Dermis microvascular lymphatic vessel endothelial cell (primary cell): Measurements from ENCODE around the gene AFG3L2. TPM values are rescaled to one million over a fixed set of nuclear protein-coding genes. Genes with fewer than 3 reads are reported as not detected.
"Not testable (repeated sequence)": the region's sequence is repeated elsewhere in the genome, so short reads cannot be mapped to it uniquely, and the experiment has no call there.

ENCODE experiments used
- DNase-seq, 2 donors: peaks; one replicate each; pipeline versions ENCODE4 v3.0.0 to v3.0.0-alpha.2; 2010; ENCODE audit warnings: low read depth in 2 of 2
- total RNA-seq: library from RNA; depleted of rRNA; stranded (reverse); fragments of >200 nt; gene quantifications from 2 replicates; pipeline ENCODE4 v1.2.1, GENCODE V29; 2014

Gene AFG3L2
- total RNA-seq, 1 donor from 2014 or later: 33.4 TPM

DNA sequence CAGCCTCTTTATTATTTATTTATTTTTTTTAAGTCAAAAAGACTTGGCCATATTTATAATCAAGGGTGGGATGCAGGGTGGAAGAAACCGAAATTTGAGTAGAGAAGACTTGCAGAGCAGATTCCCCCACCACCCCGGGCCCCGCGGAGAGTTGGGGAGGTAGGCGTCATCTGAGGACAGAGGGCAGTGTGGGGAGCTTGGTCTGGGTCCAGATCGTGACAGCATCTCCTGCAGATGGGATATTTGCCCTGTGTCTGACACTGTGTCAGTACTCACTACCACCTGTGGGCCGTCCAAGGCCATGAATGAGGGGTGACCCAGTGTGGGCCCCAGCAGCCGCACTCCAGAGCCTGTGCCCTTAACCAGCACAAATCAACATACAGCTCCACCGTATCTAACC lies 20.2 kb upstream of the AFG3L2 start:
- DNase-seq: no peak

GRCh38 chr18:12394428-12394827 lies 17.4 kb upstream of the AFG3L2 start:
- peak in 1 of 2 donors; percentile 41 for DNase-seq

GRCh38 chr18:12393998-12394397 lies 17.0 kb upstream of the AFG3L2 start:
- DNase-seq: no peak

GRCh38 chr18:12393510-12393909 lies 16.5 kb upstream of the AFG3L2 start:
- no peak for DNase-seq

DNA sequence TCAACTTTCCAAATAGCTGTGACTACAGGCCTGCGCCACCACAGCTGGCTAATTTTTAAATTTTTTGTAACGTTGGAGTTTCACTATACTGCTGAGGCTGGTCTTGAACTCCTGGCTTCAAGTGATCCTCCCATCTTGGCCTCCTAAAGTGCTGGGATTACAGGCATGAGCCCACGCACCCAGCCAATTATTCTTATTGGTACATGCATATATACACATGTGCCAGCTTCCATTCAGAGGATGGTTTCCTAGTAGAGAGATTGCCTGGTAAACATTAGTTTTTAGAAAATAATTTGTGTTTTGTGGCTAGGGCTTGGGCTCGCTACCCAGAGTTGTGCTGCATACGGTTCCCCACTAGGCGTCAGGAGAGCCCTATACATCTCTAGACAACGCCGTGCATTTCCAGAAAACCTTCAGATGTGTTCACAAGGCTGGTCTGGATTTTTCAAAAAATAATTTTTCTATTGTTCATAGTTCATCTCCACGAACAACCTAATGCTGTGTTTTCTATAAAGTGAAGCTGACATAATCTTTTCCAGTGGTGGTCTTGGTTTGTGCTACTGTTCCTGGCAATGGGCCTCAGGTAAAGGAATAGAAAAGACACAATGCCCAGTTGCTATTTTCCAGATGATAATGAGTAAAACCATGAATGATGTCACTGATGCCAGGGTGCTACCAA lies 14.6 kb upstream of the AFG3L2 start:
- peak; percentile 43 to 74 for DNase-seq

DNA sequence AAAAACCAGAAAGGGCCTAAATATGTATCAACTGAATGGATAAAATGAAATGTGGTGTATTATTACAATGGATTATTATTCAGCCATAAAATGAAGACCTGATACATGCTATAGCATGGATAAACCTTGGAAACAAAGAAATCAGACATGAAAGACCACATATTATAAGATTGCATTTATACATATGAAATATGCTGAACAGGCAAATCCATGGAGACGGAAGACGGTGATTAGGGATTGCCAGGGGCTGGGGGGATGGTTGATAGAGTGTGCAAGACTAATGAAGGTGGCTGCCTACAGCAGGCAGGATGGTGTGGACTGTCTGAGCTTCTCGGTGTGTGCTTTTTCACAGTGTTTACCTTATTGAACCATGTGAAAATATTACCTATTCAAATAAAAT lies 11.4 kb upstream of the AFG3L2 start:
- no peak for DNase-seq

- DNase-seq: no peak
Observed at GRCh38 chr18:12384261-12384660, 7.2 kb upstream of the AFG3L2 start.

GRCh38 chr18:12383759-12384158 lies 6.7 kb upstream of the AFG3L2 start:
- DNase-seq: not testable (repeated sequence)

GRCh38 chr18:12382221-12382814 lies 5.3 kb upstream of the AFG3L2 start:
- DNase-seq: not testable (repeated sequence)

DNA sequence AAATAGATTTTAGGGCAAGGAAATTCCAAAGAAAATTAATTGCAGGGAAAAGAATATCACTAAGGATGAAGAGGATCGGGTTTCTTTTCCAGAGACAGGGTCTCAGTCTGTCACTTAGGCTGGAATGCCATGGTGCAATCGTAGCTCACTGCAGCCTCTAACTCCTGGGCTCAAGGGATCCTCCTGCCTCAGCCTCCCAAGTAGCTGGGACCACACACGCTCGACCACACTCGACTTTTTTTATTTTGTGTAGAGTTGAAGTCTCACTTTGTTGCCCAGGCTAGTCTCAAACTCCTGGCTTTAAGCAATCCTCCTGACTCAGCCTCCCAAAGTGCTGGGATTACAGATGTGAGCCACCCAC lies 1.2 kb upstream of the AFG3L2 start:
- DNase-seq: not testable (repeated sequence)

GRCh38 chr18:12377556-12378197 lies 650 bp upstream of the AFG3L2 start:
- DNase-seq: no peak

DNA sequence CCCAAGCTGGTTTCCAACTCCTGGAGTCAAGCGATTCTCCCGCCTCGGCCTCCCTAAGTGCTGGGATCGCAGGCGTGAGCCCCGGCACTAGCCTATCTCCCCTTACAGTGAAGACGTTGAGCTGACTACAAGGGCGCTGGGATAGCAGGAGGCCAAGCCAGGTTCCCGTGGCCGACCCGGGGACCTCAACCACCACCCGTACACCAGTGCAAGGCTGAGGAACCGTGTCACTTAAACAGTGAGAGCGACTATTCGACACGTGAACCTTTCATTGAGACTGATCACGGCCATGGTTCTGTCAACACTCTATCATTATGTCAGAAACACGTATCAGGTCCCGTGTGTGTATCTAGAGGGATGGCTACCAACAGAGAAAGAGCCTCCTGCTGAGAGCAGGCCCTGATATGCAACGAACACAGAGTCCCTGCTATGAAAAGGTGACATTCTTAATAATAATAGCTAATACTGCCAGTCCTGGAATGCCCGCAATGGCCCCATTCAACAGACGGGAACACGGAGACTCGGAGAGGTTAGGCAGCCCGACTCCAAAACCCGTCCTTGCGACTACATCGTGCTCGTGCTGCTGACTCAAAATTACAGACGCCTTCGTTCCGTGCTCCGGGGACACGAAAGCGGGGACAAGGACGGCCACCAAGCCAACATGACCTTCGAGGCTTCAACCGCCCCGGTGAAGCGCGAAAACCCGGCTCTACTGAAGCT lies 833 bp downstream of the AFG3L2 start:
- peak in 1 of 2 donors; percentile 40 for DNase-seq

DNA sequence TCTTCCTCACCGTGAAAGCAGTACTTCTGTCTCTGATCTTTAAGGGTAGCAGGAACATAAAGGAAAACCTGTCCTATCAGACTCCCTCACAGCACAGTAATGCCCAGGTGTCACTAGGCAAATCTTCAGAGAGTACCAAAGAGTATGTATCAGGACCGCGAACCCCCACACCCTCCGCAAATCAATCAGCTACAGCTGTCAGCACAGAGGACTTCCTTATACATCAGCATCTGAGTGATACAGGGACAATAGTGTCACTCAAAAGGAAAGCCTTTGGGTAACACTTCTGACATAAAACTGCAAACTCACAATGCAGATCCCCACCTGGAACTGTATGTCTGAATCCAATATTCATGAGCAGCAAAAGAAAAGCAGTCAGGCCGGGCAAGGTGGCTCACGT lies 2.6 kb downstream of the AFG3L2 start:
- no peak for DNase-seq

- DNase-seq: no peak
Observed at GRCh38 chr18:12373771-12374116, 3.3 kb downstream of the AFG3L2 start.

DNA sequence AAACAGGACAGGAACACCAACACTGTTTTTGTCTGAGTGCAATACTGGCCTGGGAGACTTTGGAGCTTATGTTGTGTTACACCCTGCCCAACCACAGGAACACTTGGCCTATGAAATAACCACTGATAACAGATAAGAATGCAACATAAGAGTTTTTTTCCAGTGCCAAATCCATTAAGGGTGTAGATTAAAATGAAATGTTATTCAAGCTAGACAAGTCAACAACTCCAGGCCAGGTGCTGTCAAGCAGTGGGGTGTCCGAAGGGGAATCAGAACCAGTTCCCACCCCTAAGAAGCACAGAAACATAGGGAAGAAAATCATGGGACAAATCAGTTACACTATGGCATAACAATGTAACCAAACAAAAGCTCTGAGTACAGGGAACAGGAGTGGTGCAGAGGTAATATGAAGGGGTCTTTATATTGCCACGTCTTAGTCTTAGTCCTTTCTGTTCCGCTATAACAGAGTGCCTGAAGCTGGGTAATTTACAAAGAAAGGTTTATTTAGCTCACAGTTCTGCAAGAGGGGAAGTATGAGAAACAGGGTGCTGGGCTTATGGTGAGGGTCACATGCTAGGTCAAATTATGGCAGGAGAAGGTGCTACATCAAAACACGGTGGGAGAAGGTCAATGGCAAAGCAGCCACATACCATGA lies 3.8 kb downstream of the AFG3L2 start:
- DNase-seq: no peak

DNA sequence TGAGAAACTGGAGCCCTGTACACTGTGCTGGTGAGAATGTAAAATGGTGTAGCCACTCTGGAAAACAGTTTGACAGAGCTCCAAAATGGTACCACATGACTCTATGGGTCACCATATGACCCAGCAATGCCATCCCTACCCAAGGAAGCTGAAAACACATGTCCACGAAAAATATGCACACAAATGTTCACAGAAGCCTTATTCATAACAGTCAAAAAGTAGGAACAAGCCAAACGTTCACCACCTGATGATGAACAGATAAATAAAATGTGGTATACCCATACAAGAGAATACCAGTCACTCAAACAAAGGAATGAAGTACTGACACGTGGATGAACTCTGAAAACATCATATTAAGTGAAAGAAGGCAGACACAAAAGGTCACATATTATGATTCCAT lies 4.6 kb downstream of the AFG3L2 start:
- no peak for DNase-seq

DNA sequence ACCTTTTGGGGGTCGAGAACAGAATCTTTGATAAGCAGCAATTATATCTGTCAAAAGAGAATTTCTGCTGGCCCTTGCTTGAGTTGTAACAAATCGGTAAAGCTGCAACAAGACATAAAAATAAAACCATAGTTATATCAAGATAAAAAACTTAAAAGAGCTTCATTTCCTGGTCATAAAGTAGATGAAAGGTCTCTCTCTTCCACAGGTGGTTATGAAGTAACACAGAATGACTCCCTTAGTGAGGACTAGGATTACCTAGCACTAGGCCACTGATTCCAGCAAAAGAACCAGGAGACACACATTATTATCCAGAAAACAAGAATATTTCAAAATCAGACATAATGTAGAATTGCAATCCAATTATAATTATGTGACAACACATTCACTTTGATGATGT lies 5.4 kb downstream of the AFG3L2 start:
- DNase-seq: no peak

- DNase-seq: no peak
Observed at GRCh38 chr18:12369211-12369610, 7.8 kb downstream of the AFG3L2 start.

- DNase-seq: no peak
Observed at GRCh38 chr18:12366784-12367183, 10.2 kb downstream of the AFG3L2 start.

DNA sequence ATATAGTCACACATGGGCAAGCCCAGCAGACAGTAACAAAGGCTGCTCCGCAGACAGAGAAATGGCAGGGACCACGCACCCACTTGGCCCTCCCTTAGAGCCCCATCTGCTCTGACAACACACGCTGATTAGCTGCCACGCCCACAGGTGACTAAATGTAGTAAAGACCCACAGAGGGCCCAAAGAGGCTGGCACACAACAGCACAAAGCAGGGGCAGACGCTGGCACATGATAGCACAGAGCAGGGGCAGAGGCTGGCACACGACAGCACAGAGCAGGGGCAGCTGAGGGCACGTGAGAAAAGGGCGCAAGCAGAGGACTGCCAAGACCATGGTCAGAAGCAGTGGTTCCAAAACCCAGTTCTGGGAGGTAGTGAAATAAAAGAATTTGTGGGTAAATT lies 10.6 kb downstream of the AFG3L2 start:
- DNase-seq: no peak

DNA sequence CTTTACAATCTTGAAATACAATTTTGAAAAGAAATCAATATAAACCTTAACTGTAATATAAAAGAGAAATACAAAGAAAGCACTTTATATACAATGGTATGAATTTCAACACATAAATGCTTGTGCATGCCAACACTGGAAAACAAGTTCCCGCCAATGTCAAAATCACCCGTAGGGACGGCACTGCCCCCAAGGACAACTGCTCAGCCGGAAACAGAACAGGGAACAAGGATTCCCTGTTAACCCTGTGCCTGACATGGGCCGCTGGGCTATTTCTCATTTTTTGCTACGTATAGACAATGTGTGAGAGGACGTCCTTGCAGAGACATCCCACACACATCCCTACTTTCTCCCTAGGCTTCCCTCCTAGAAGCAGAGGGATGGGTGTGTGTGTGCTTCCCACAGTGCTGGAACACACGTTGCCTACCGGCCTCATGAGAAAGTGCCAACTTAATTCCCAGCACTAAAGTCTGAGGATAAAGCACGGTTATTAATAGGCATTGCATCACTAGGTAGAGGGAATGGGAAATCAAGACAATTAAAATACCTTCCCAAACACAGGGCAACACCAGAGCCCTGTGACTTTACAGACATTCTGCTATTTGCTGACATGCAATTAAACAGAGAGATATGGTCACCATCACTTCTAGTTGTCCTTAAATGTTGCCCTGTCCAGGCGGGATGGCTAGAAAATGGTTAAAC lies 14.4 kb downstream of the AFG3L2 start:
- no peak for DNase-seq
